ENCODE results near the gene LCN6. TPM values are rescaled to one million over a fixed set of nuclear protein-coding genes. Genes with fewer than 3 reads are reported as not detected.
A peak's percentile ranks its signal among the peaks of the same experiment; 100 is the strongest.

LCN6 gene
- total and polyA plus RNA-seq, 2 of the 4 experiments (the other 2 are of a cell fraction) = not detected

- peaks cover 1% of the 10 kb centered on the region; the same call in 1 of the 2 replicates for H3K4me1 ChIP-seq (ENCODE audit: control insufficient read depth, insufficient read depth, low read length)
- no peaks in the 10 kb centered on the region for H3K9me1 ChIP-seq (ENCODE audit: insufficient read depth, low read length)
- 20% methylated on average over 2 of the region's 7 CpGs; no CpG with 5 or more reads in 1 of the 2 experiments for WGBS, 2 experiments (ENCODE audit: extremely low coverage in 2 of 2, insufficient read length in 1 of 2)
- no peaks in the 10 kb centered on the region for H4K20me1 ChIP-seq (ENCODE audit: insufficient read depth, low read length)
- H3K4ac ChIP-seq (ENCODE audit: low read depth, low read length) = no peak overlapping the region
- no TSS peak for BruUV-seq (replicated peaks)
- no peaks in the 10 kb centered on the region for H3K36me3 ChIP-seq (ENCODE audit: control insufficient read depth, insufficient read depth, low read length)
- peaks cover 17% of the 10 kb centered on the region for H3K27me3 ChIP-seq (ENCODE audit: control insufficient read depth, insufficient read depth, low read length)
- no peak overlapping the region for H3K18ac ChIP-seq (ENCODE audit: low read depth, low read length)
- H3K9ac ChIP-seq (ENCODE audit: low read depth, low read length) = no peak overlapping the region
- ChIA-PET POLR2A (ENCODE audit: unreplicated experiment) (no interaction called here), CTCF (interaction anchor here (0.7 kb wide), 1 partner anchor 267 kb away, joined by 8 read pairs; no protein-coding TSS in a partner anchor)
- DNase-seq = peak; percentile 28
- no peak for ATAC-seq (ENCODE audit: low read depth)
- no peak overlapping the region for H4K91ac ChIP-seq (ENCODE audit: insufficient read depth, low read depth, low read length)
- H3K27ac ChIP-seq (ENCODE audit: insufficient read depth, low read length) = no peak overlapping the region
- in situ Hi-C loops (cut with MboI; ENCODE audit: low sequenced_read_pairs) (no loop called here), intact Hi-C loops (cut with micrococcal nuclease) (no loop called here), dilution Hi-C loops (cut with HindIII; ENCODE audit: low sequenced_read_pairs, unreplicated experiment) (no loop called here)
- no peak overlapping the region for H2AFZ ChIP-seq (replicated peaks; ENCODE audit: low read length, poor library complexity)
- no peak overlapping the region for H4K8ac ChIP-seq (ENCODE audit: low read depth in 2 of 2, low read length in 2 of 2)
- H2BK15ac ChIP-seq (ENCODE audit: low read depth, low read length) = no peak overlapping the region
- no peaks in the 10 kb centered on the region for H3K79me1 ChIP-seq (ENCODE audit: low read depth in 1 of 2, low read length in 2 of 2)
- no peak overlapping the region for H3K4me3 ChIP-seq (ENCODE audit: insufficient read depth, low read depth, low read length)
- H3K56ac ChIP-seq (ENCODE audit: extremely low read depth, insufficient read depth, low read length) = no peak overlapping the region
- TF ChIP-seq MXI1 (IDR thresholded peaks at IDR 0.05; ENCODE audit: borderline replicate concordance, low read depth, low read length) (no peak), RFX5 (IDR thresholded peaks at IDR 0.05; ENCODE audit: low read depth, low read length) (no peak), BHLHE40 (IDR thresholded peaks at IDR 0.05; ENCODE audit: low read depth, low read length) (no peak), RCOR1 (IDR thresholded peaks at IDR 0.05; ENCODE audit: insufficient replicate concordance, low read length) (no peak), CTCF (conservative IDR thresholded peaks at IDR 0.05; ENCODE audit: low read depth, low read length) (no peak), POLR2A (IDR thresholded peaks at IDR 0.05; ENCODE audit: low read depth, low read length) (no peak), MAFK (IDR thresholded peaks at IDR 0.05; ENCODE audit: low read depth, low read length) (no peak), NFE2L2 (IDR thresholded peaks at IDR 0.05; ENCODE audit: low read depth, low read length) (no peak), USF2 (IDR thresholded peaks at IDR 0.05; ENCODE audit: low read depth, low read length) (no peak), CEBPB (IDR thresholded peaks at IDR 0.05; ENCODE audit: low read depth, low read length) (no peak), CHD1 (IDR thresholded peaks at IDR 0.05; ENCODE audit: low read depth, low read length) (no peak), MAZ (IDR thresholded peaks at IDR 0.05; ENCODE audit: borderline replicate concordance, low read depth, low read length) (no peak)
- H3K9me3 ChIP-seq (ENCODE audit: control insufficient read depth, insufficient read depth, low read length) = no peaks in the 10 kb centered on the region
- H2BK20ac ChIP-seq (ENCODE audit: low read depth, low read length) = no peak overlapping the region
- H3K4me2 ChIP-seq (ENCODE audit: low read depth, low read length) = no peak overlapping the region
- H3K23ac ChIP-seq (ENCODE audit: low read depth, low read length) = no peak overlapping the region
- no peak overlapping the region for H2AK5ac ChIP-seq (ENCODE audit: low read depth, low read length)
- no peak overlapping the region for H2BK120ac ChIP-seq (ENCODE audit: low read depth, low read length)
- H3K14ac ChIP-seq (replicated peaks; ENCODE audit: low read depth, low read length) = 0 out of 2 replicates have a peak overlapping the region, but pooled peaks have one; percentile 32
- H4K5ac ChIP-seq (ENCODE audit: low read depth, low read length) = no peak overlapping the region
- no peak overlapping the region for H2BK5ac ChIP-seq (ENCODE audit: low read depth, low read length, poor library complexity, severe bottlenecking)
- H2AK9ac ChIP-seq (replicated peaks; ENCODE audit: low read depth, low read length, poor library complexity) = no peak overlapping the region
These were observed 37.8 kb downstream of the LCN6 start for GRCh38 chr9:136710543-136710942.

Measured in IMR-90 (cell line).